ENCODE measurements around the gene GPATCH1.

GPATCH1 gene

GRCh38 chr19:33067121-33067520, 13.9 kb upstream of the GPATCH1 start:
- TF ChIP-seq JUND (IDR thresholded peaks at IDR 0.05; ENCODE audit: low read depth) = no peak
- in situ Hi-C loops (cut with HindIII; ENCODE audit: low pct_unique_long_range_greater_than_20kb, low sequenced_read_pairs) = no loop called here
- no peak for DNase-seq (ENCODE audit: low read depth in 1 of 2, low spot score in 1 of 2)

GRCh38 chr19:33071887-33072286, 9.1 kb upstream of the GPATCH1 start:
- no peak for DNase-seq (ENCODE audit: low read depth in 1 of 2, low spot score in 1 of 2)
- in situ Hi-C loops (cut with HindIII; ENCODE audit: low pct_unique_long_range_greater_than_20kb, low sequenced_read_pairs) = no loop called here
- no peak for TF ChIP-seq JUND (IDR thresholded peaks at IDR 0.05; ENCODE audit: low read depth)

- TF ChIP-seq JUND (IDR thresholded peaks at IDR 0.05; ENCODE audit: low read depth) = no peak
- in situ Hi-C loops (cut with HindIII; ENCODE audit: low pct_unique_long_range_greater_than_20kb, low sequenced_read_pairs) = no loop called here
- DNase-seq (ENCODE audit: low read depth in 1 of 2, low spot score in 1 of 2) = no peak
These were observed 5.5 kb upstream of the GPATCH1 start for GRCh38 chr19:33075519-33075918.

- in situ Hi-C loops (cut with HindIII; ENCODE audit: low pct_unique_long_range_greater_than_20kb, low sequenced_read_pairs) = no loop called here
- TF ChIP-seq JUND (IDR thresholded peaks at IDR 0.05; ENCODE audit: low read depth) = no peak
These were observed 4.7 kb downstream of the GPATCH1 start for GRCh38 chr19:33085570-33086128.

GRCh38 chr19:33086955-33087354, 6.0 kb downstream of the GPATCH1 start:
- in situ Hi-C loops (cut with HindIII; ENCODE audit: low pct_unique_long_range_greater_than_20kb, low sequenced_read_pairs) = no loop called here
- TF ChIP-seq JUND (IDR thresholded peaks at IDR 0.05; ENCODE audit: low read depth) = no peak
- no peak for DNase-seq (ENCODE audit: low read depth in 1 of 2, low spot score in 1 of 2)

More at GRCh38 chr19:33085570-33086128, 4.7 kb downstream of the GPATCH1 start:
- DNase-seq (ENCODE audit: low read depth in 1 of 2, low spot score in 1 of 2) = no peak

GRCh38 chr19:33089010-33089409, 8.0 kb downstream of the GPATCH1 start:
- in situ Hi-C loops (cut with HindIII; ENCODE audit: low pct_unique_long_range_greater_than_20kb, low sequenced_read_pairs) = no loop called here
- DNase-seq (ENCODE audit: low read depth in 1 of 2, low spot score in 1 of 2) = no peak
- TF ChIP-seq JUND (IDR thresholded peaks at IDR 0.05; ENCODE audit: low read depth) = no peak

GRCh38 chr19:33090179-33090578, 9.2 kb downstream of the GPATCH1 start:
- TF ChIP-seq JUND (IDR thresholded peaks at IDR 0.05; ENCODE audit: low read depth) = no peak
- DNase-seq (ENCODE audit: low read depth in 1 of 2, low spot score in 1 of 2) = no peak
- in situ Hi-C loops (cut with HindIII; ENCODE audit: low pct_unique_long_range_greater_than_20kb, low sequenced_read_pairs) = no loop called here

- in situ Hi-C loops (cut with HindIII; ENCODE audit: low pct_unique_long_range_greater_than_20kb, low sequenced_read_pairs) = no loop called here
- DNase-seq (ENCODE audit: low read depth in 1 of 2, low spot score in 1 of 2) = no peak
- TF ChIP-seq JUND (IDR thresholded peaks at IDR 0.05; ENCODE audit: low read depth) = no peak
These were observed 12.6 kb downstream of the GPATCH1 start for GRCh38 chr19:33093420-33094210.

GRCh38 chr19:33094436-33095067, 13.6 kb downstream of the GPATCH1 start:
- no peak for DNase-seq (ENCODE audit: low read depth in 1 of 2, low spot score in 1 of 2)
- TF ChIP-seq JUND (IDR thresholded peaks at IDR 0.05; ENCODE audit: low read depth) = no peak
- in situ Hi-C loops (cut with HindIII; ENCODE audit: low pct_unique_long_range_greater_than_20kb, low sequenced_read_pairs) = no loop called here

- DNase-seq (ENCODE audit: low read depth in 1 of 2, low spot score in 1 of 2) = no peak
These were observed 15.0 kb downstream of the GPATCH1 start for GRCh38 chr19:33096005-33096404.

GRCh38 chr19:33098055-33098534, 17.1 kb downstream of the GPATCH1 start:
- TF ChIP-seq JUND (IDR thresholded peaks at IDR 0.05; ENCODE audit: low read depth) = no peak
- in situ Hi-C loops (cut with HindIII; ENCODE audit: low pct_unique_long_range_greater_than_20kb, low sequenced_read_pairs) = no loop called here

More at GRCh38 chr19:33096005-33096404, 15.0 kb downstream of the GPATCH1 start:
- in situ Hi-C loops (cut with HindIII; ENCODE audit: low pct_unique_long_range_greater_than_20kb, low sequenced_read_pairs) = no loop called here
- TF ChIP-seq JUND (IDR thresholded peaks at IDR 0.05; ENCODE audit: low read depth) = no peak

GRCh38 chr19:33100894-33101644, 20.1 kb downstream of the GPATCH1 start:
- in situ Hi-C loops (cut with HindIII; ENCODE audit: low pct_unique_long_range_greater_than_20kb, low sequenced_read_pairs) = no loop called here
- no peak for TF ChIP-seq JUND (IDR thresholded peaks at IDR 0.05; ENCODE audit: low read depth)
- DNase-seq (ENCODE audit: low read depth in 1 of 2, low spot score in 1 of 2) = no peak

More at GRCh38 chr19:33098055-33098534, 17.1 kb downstream of the GPATCH1 start:
- DNase-seq (ENCODE audit: low read depth in 1 of 2, low spot score in 1 of 2) = no peak

Measured in T47D (cell line).